Measurements from ENCODE around the gene PTPN14.

Gene PTPN14

GRCh38 chr1:214351551-214352277 lies 199.7 kb downstream of the PTPN14 start:
- DNase-seq: no peak
- Histone ChIP-seq H3K4me3 (ENCODE audit: low read depth, low read length) (no peak overlapping the region), H3K27me3 (peaks cover 41% of the 10 kb centered on the region), H3K4me1 (no peaks in the 10 kb centered on the region), H3K36me3 (no peaks in the 10 kb centered on the region), H3K9me3 (no peaks in the 10 kb centered on the region)
- no peak for TF ChIP-seq CTCF (IDR thresholded peaks at IDR 0.05; ENCODE audit: low read depth, low read length)

GRCh38 chr1:214349781-214350180 lies 201.6 kb downstream of the PTPN14 start:
- Histone ChIP-seq H3K9me3 (peaks cover 1% of the 10 kb centered on the region; the same call in 1 of the 2 replicates), H3K4me3 (ENCODE audit: low read depth, low read length) (no peak overlapping the region), H3K4me1 (no peaks in the 10 kb centered on the region), H3K27me3 (peaks cover 28% of the 10 kb centered on the region), H3K36me3 (no peaks in the 10 kb centered on the region)
- DNase-seq: no peak
- TF ChIP-seq CTCF (IDR thresholded peaks at IDR 0.05; ENCODE audit: low read depth, low read length): no peak

GRCh38 chr1:214349008-214349407 lies 202.4 kb downstream of the PTPN14 start:
- Histone ChIP-seq H3K27me3 (peaks cover 22% of the 10 kb centered on the region), H3K36me3 (no peaks in the 10 kb centered on the region), H3K9me3 (peaks cover 3% of the 10 kb centered on the region; the same call in 1 of the 2 replicates), H3K4me1 (no peaks in the 10 kb centered on the region), H3K4me3 (ENCODE audit: low read depth, low read length) (no peak overlapping the region)
- DNase-seq: no peak
- TF ChIP-seq CTCF (IDR thresholded peaks at IDR 0.05; ENCODE audit: low read depth, low read length): no peak

GRCh38 chr1:214344897-214345296 lies 206.5 kb downstream of the PTPN14 start:
- TF ChIP-seq CTCF (IDR thresholded peaks at IDR 0.05; ENCODE audit: low read depth, low read length): no peak
- H3K4me1 ChIP-seq: no peaks in the 10 kb centered on the region
- no peaks in the 10 kb centered on the region for H3K36me3 ChIP-seq
- H3K4me3 ChIP-seq (ENCODE audit: low read depth, low read length): no peak overlapping the region
- peaks cover 3% of the 10 kb centered on the region for H3K9me3 ChIP-seq
- no peak for DNase-seq
- H3K27me3 ChIP-seq: peaks cover 4% of the 10 kb centered on the region; the same call in 1 of the 2 replicates

GRCh38 chr1:214342525-214342924 lies 208.9 kb downstream of the PTPN14 start:
- no peak for TF ChIP-seq CTCF (IDR thresholded peaks at IDR 0.05; ENCODE audit: low read depth, low read length)
- Histone ChIP-seq H3K4me1 (no peaks in the 10 kb centered on the region), H3K36me3 (no peaks in the 10 kb centered on the region), H3K9me3 (peaks cover 3% of the 10 kb centered on the region), H3K27me3 (no peaks in the 10 kb centered on the region), H3K4me3 (ENCODE audit: low read depth, low read length) (no peak overlapping the region)
- no peak for DNase-seq

- Histone ChIP-seq H3K9me3 (peaks cover 3% of the 10 kb centered on the region), H3K27me3 (no peaks in the 10 kb centered on the region), H3K4me1 (no peaks in the 10 kb centered on the region), H3K36me3 (no peaks in the 10 kb centered on the region), H3K4me3 (ENCODE audit: low read depth, low read length) (no peak overlapping the region)
- no peak for TF ChIP-seq CTCF (IDR thresholded peaks at IDR 0.05; ENCODE audit: low read depth, low read length)
- DNase-seq: no peak
These were observed 209.5 kb downstream of the PTPN14 start for GRCh38 chr1:214341932-214342331.

Data from BE2C (cell line).